Spinal cord (tissue), 10 donors: ENCODE results near the gene PKNOX2. TPM values are rescaled to one million over a fixed set of nuclear protein-coding genes. Genes with fewer than 3 reads are reported as not detected.

Experiments used
- DNase-seq, 6 donors: peaks; one replicate each; pipeline versions ENCODE4 v3.0.0 to v3.0.0-alpha.2; 2013 to 2015; ENCODE audit warnings: low spot score in 6 of 6, low read depth in 4 of 6
- H3K27ac ChIP-seq: one replicate; pipeline ENCODE4 v1.5.1; 2013; ENCODE audit warnings: low read depth, low read length, control low read depth
- H3K27me3 ChIP-seq: one replicate; pipeline ENCODE4 v1.6.1; 2013; ENCODE audit warnings: low read length; ENCODE audit not compliant: control insufficient read depth, insufficient read depth
- H3K36me3 ChIP-seq: one replicate; pipeline ENCODE4 v1.6.1; 2013; ENCODE audit warnings: low read length; ENCODE audit not compliant: control insufficient read depth, insufficient read depth
- H3K4me1 ChIP-seq: one replicate; pipeline ENCODE4 v1.6.1; 2013; ENCODE audit warnings: low read length; ENCODE audit not compliant: control insufficient read depth, insufficient read depth
- H3K4me3 ChIP-seq: one replicate; pipeline ENCODE4 v1.5.1; 2013; ENCODE audit warnings: low read depth, low read length, control low read depth
- H3K9me3 ChIP-seq: one replicate; pipeline ENCODE4 v1.6.1; 2013; ENCODE audit warnings: low read length; ENCODE audit not compliant: control insufficient read depth, insufficient read depth
- WGBS: methylation state at CpG from one replicate; pipeline ENCODE4 v1.1.5; 2013; ENCODE audit warnings: missing lambda C conversion rate; ENCODE audit not compliant: insufficient coverage; 5-methylcytosine and 5-hydroxymethylcytosine counted together
- polyA plus RNA-seq, 2 donors: library from polyadenylated mRNA; unstranded; fragments of 120-200 nt; gene quantifications; one replicate each; pipeline ENCODE4 v1.2.1, GENCODE V29; 2013; ENCODE audit not compliant: insufficient read length in 2 of 2
- total RNA-seq, 2 donors: library from RNA; depleted of rRNA in 1 of 2; stranded (reverse); fragments of 120-200 nt in 1 of 2; fragments of >200 nt in 1 of 2; gene quantifications; one replicate each; pipeline versions ENCODE4 v1.2.3 to v1.2.4, GENCODE V29; 2013 to 2014
- donor health status: healthy.

Gene PKNOX2
- total and polyA plus RNA-seq, 4 donors = 10.6 to 41.2 (median 26.6) TPM

DNA sequence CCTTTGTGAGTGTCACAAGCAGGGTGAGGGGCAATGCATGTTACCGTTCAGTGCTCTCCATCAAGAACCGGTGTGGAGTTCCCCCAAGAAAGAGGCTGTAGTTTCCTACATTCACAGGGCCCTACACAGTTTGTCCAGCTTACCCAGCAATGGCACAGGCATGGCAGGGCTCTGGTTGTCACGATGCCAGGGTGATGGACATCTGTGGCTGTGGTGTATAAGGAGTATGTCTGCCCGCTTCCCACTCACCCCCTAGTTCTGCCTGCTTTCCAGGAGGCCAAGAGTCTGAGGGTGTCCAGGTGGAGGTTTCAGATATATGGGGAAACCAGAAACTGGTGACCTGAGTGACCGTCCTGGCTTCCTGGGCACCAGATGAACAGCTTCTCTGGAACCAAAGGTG is 116.1 kb downstream of the PKNOX2 start:
- peaks cover 2% of the 10 kb centered on the region for H3K36me3 ChIP-seq
- peaks cover 27% of the 10 kb centered on the region for H3K4me1 ChIP-seq
- 67% methylated on average over 3 of the region's 5 CpGs for WGBS
- H3K27me3 ChIP-seq = no peaks in the 10 kb centered on the region
- H3K9me3 ChIP-seq = no peaks in the 10 kb centered on the region
- DNase-seq = no peak
- H3K27ac ChIP-seq = no peak overlapping the region
- H3K4me3 ChIP-seq = no peak overlapping the region

DNA sequence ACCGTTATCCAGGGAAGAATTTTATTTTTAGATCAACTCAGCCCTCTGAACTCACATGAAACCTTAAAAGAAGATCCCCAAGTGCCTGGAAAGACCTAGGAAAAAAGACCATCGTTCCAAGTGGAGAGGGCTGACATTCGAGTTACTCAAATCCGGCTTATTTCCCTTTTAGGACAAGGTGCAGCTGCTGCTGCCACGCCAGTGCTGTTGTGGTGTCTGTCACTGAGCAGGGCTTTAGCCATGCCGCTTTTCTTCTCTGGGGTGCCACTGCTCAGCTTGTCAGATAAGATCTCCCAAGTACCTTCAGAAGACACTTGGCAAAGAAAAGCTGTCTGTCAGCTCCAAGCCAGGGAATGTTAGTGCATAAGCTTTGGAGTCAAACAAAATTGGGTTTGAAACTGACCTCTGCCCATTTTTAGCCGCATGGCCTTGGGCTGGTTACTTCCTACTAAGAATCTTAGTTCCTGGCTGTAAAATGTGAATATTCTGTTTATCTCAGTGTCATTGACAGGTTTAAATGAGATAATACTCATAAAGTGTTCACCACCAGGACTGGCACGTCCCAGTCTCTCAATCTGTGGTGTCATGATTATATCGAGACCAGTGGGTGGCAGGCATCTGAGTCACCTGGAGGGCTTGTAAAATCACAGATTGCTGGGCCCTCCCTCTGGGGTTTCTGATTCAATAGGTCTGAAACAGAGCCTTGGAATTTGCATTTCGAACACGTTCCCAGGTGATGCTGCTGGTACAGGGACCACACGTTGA is 117.5 kb downstream of the PKNOX2 start:
- WGBS = 84% methylated on average over 11 of the region's 12 CpGs
- Histone ChIP-seq H3K4me1 (peaks cover 35% of the 10 kb centered on the region), H3K27me3 (no peaks in the 10 kb centered on the region), H3K27ac (no peak overlapping the region), H3K9me3 (no peaks in the 10 kb centered on the region), H3K36me3 (peaks cover 2% of the 10 kb centered on the region), H3K4me3 (no peak overlapping the region)
- DNase-seq = no peak

DNA sequence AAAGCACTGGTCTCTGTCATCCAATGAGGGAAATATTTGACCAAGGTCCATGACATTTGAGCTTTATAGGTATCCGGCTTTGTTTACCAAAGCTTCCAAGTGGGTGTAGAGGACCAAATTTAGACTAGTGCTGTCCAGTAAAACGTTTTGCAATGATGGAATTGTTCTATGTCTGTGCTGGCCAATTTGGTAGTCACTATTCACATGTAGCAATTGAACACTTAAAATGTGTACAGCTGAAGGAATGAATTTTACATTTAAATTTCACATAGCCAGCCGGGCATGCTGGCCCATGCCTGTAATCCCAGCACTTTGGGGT is 118.0 kb downstream of the PKNOX2 start:
- no peak overlapping the region for H3K4me3 ChIP-seq
- H3K36me3 ChIP-seq = peaks cover 2% of the 10 kb centered on the region
- WGBS = 90% methylated on average over 3 of the region's 3 CpGs
- no peak overlapping the region for H3K27ac ChIP-seq
- H3K9me3 ChIP-seq = no peaks in the 10 kb centered on the region
- peaks cover 40% of the 10 kb centered on the region for H3K4me1 ChIP-seq
- DNase-seq = no peak
- no peaks in the 10 kb centered on the region for H3K27me3 ChIP-seq

DNA sequence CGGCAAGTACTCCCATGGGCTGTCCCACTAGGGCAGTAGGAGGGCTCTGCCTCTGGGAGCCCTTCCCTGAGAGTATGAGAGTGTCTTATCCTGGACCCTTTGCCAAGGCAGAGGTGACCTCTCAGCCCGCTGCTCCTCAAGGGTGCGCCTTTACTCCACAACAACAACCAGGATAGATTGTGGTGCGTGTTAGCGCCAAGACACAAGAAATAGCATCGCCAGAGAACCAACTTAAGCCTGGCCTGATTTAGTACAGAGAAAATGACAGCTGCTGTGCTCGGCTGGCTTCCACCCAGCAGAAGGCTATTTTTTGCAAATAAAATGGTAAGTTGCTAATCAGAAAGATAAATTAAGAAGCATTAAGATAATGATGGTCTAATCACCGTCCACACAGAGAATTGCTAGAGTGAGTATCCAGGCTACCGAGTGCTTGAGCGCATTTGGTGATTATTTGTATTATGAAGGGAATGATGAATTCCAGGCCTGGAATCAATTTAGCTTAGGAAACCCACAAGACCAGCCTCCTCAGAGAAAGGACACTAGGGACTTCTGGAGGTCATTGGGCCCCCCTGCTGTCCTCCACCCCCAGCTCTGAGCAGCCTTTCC is 119.8 kb downstream of the PKNOX2 start:
- no peak overlapping the region for H3K4me3 ChIP-seq
- H3K27me3 ChIP-seq = no peaks in the 10 kb centered on the region
- peaks cover 48% of the 10 kb centered on the region for H3K4me1 ChIP-seq
- no peaks in the 10 kb centered on the region for H3K36me3 ChIP-seq
- no peaks in the 10 kb centered on the region for H3K9me3 ChIP-seq
- H3K27ac ChIP-seq = no peak overlapping the region
- WGBS = 86% methylated on average over 5 of the region's 10 CpGs
- DNase-seq = peak in 1 of 6 donors; percentile 70

DNA sequence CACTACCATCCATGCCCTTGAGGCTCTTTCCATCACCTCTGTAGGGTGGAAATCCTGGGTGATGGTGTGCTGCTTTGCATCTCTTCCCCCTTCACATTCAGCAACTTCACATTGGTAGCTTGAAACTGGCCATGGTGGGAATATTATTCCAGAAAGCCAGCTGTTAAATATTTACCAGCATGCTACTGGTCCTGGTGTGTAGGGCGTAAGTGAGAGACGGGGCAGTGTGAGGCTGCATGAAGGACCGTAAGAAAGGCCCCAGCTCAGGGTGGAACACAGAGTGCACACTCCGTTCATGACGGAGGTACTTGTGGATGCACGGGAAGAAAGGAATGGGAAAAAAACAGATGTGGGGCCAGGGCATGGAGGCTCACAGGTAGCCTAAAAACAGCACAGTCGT is 121.3 kb downstream of the PKNOX2 start:
- Histone ChIP-seq H3K27me3 (no peaks in the 10 kb centered on the region), H3K36me3 (no peaks in the 10 kb centered on the region), H3K4me3 (no peak overlapping the region), H3K9me3 (no peaks in the 10 kb centered on the region), H3K27ac (no peak overlapping the region), H3K4me1 (peaks cover 51% of the 10 kb centered on the region)
- DNase-seq = no peak
- 77% methylated on average over 5 of the region's 7 CpGs for WGBS

DNA sequence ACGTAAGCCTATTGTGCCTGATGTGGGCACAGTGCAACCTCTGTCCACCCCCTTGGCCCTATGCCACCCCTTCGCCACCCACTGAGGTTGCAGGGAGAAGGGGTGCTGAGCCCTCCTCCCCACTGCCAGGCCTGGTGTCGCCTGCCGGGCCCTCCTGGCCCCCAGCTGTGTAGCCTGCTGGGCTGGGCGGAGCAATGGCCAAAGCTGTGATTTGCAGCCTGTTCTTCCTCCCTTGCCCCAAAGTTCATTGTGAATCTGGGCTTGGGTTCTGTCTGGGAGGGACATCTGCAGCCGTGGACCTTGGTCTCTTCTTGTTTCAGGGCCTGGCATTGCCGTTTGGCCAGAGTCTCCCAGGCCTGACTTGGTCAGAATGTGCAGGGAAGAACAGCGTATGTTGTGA is 121.9 kb downstream of the PKNOX2 start:
- H3K27me3 ChIP-seq = no peaks in the 10 kb centered on the region
- no peaks in the 10 kb centered on the region for H3K36me3 ChIP-seq
- no peak overlapping the region for H3K27ac ChIP-seq
- no peaks in the 10 kb centered on the region for H3K9me3 ChIP-seq
- no peak for DNase-seq
- WGBS = 42% methylated on average over 7 of the region's 8 CpGs
- H3K4me1 ChIP-seq = peaks cover 52% of the 10 kb centered on the region
- no peak overlapping the region for H3K4me3 ChIP-seq

DNA sequence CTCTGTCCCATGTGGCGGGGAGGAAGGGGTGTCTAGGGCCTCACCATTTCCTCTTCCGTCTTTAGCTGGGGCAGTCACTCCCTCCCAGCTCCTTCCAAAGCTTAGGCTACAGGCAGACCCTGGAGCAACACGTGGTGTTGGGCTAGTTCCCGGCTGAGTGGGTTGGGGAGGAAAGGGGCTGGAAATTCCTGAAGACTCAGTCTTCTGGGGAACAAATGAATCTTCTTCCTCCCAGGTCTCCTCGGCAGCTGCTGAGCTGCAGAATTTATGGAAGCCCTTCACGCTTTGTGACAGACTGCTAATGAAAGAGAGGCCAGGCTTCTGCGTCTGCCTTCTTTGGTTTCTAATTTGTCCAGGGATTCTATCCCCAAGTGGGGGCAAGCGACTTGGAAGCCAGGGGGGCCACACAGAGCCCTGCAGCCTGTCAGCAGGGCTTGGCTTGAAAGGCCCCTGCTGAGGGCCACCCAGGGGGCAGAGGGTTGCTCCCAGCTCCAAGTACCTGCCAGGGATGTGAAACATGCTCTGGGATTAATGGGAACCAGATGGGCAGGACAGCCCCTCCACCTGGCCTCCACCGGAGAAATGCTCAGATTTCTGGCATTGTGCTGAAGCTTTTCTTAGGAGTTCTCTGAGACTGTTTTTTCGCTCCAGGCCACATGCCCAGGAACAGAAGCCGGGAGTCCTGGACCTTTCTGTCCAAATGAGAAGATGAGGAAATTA is 123.1 kb downstream of the PKNOX2 start:
- H3K9me3 ChIP-seq = no peaks in the 10 kb centered on the region
- peaks cover 52% of the 10 kb centered on the region for H3K4me1 ChIP-seq
- DNase-seq = peak in 2 of 6 donors; percentile 62 to 70
- H3K36me3 ChIP-seq = no peaks in the 10 kb centered on the region
- H3K27ac ChIP-seq = peak overlapping the region; percentile 63
- no peaks in the 10 kb centered on the region for H3K27me3 ChIP-seq
- 27% methylated on average over 7 of the region's 11 CpGs for WGBS
- no peak overlapping the region for H3K4me3 ChIP-seq

DNA sequence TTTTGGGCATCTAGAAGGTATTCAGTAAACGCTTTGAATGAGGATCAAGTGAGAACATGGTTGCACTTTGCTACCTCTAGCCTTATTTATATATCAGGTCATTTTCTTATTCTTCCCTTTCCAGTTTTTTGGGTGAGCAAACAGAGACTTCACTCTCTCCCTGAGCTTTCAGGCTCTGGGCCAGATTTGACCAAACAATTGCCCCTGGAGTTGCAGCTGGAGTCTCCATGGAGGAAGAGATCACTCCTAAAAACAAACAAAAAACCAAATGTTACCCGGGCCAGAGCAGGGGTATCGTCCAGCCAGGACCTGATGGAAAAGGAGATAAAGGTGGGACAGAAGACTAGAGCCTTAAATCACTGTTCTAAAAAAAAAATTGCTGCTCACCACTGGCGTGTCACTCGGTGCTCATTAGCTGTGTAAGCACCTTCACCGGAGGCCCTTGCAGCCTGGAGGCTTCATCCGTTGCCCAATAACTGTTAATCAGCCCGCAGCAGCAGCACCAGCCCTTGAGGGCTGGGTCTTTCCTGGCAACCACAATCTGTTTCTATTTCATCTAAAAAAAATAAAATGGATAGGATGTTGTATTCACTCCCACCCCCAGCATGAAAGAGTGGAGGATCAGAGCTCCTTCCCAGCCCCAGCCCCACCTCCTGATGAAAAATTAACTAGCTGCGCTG is 125.0 kb downstream of the PKNOX2 start:
- no peak overlapping the region for H3K4me3 ChIP-seq
- DNase-seq = peak in 1 of 6 donors; percentile 61
- H3K9me3 ChIP-seq = no peaks in the 10 kb centered on the region
- H3K27me3 ChIP-seq = no peaks in the 10 kb centered on the region
- peaks cover 47% of the 10 kb centered on the region for H3K4me1 ChIP-seq
- WGBS = 61% methylated on average over 5 of the region's 9 CpGs
- no peaks in the 10 kb centered on the region for H3K36me3 ChIP-seq
- H3K27ac ChIP-seq = no peak overlapping the region

DNA sequence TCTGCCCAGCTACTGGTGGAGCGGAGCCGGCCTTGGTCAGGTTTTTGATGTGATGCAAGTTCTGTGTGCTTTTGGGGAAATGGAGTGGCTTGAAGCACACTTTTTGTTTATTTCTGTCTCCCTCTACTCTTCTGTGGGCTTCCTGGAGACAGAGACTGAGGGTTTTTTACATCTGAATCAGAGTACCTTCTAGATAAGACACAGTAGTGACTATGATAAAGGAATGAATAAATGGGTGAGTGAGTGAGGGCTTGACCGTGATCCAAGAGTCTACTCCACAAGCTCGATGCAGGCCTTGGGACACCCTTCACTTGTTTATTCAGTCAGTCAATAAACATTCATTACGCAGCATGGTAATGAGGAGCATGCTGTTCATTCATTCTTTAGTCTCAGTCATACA is 125.7 kb downstream of the PKNOX2 start:
- WGBS = no CpG with 5 or more reads among the region's 5 CpGs
- Histone ChIP-seq H3K4me1 (peaks cover 43% of the 10 kb centered on the region), H3K27me3 (no peaks in the 10 kb centered on the region), H3K36me3 (no peaks in the 10 kb centered on the region), H3K9me3 (no peaks in the 10 kb centered on the region), H3K27ac (no peak overlapping the region), H3K4me3 (no peak overlapping the region)
- no peak for DNase-seq
